Activated T-cell treated with anti-CD3 and anti-CD28 coated beads for 48 hours (primary cell): ENCODE results near the gene FOXL3.
"Not testable (repeated sequence)": the region's sequence is repeated elsewhere in the genome, so short reads cannot be mapped to it uniquely, and the experiment has no call there.

Experiments used
- DNase-seq: peaks from one replicate; pipeline ENCODE4 v3.0.0-alpha.2; 2020; ENCODE audit warnings: low read depth

The FOXL3 gene

GRCh38 chr7:289209-289755 is 688 bp upstream of the FOXL3 start:
- DNase-seq = no peak

DNA sequence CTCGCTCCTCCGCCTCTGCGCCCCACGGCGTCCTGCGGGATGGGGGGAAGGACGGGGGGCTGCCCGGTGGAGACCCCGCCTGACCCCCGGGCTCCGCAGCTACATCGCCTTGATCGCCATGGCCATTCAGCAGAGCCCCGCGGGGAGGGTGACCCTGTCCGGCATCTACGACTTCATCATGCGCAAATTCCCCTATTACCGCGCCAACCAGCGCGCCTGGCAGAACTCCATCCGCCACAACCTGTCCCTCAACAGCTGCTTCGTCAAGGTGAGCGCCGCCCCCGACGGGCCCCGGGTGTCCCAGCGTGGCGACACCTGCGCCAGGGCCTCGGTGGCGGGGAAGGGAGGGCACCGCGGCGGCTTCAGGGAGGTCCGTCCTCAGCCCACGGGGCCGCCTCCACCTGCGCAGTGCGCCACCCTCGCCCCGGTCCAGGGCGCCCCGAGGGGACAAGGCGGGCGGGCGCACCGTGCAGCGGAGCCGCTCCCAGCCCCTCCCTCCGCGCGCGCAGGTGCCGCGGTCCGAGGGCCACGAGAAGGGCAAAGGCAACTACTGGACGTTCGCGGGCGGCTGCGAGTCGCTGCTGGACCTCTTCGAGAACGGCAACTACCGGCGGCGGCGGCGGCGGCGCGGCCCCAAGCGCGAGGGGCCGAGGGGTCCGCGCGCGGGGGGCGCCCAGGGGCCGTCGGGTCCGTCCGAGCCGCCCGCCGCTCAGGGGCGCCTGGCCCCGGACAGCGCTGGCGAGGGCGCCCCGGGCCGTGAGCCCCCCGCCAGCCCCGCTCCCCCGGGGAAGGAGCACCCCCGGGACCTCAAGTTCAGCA is 793 bp downstream of the FOXL3 start:
- DNase-seq = no peak

- DNase-seq = no peak
Observed at GRCh38 chr7:291373-292092, 1.6 kb downstream of the FOXL3 start.

GRCh38 chr7:292226-292625 is 2.3 kb downstream of the FOXL3 start:
- no peak for DNase-seq

DNA sequence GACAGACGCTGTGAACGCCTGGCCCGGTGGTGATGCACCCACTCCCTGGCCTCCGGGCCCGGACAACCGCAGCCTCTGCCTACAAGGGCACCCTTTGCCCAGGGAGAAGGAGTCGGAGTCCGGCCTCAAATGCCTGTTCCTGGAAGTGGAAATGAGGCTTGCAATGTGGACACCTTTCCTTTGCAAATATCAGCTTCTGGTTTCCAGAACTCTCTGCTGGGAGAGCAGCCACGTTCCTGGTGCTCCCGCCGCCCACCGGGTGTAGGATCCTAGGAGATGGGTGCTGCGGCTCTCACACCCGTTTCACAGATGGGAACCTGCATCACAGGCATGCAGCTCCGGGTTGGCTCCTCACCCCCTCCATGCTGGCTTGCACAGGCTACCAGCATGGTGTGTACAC is 2.9 kb downstream of the FOXL3 start:
- DNase-seq = no peak

GRCh38 chr7:293681-294439 is 3.9 kb downstream of the FOXL3 start:
- no peak for DNase-seq

DNA sequence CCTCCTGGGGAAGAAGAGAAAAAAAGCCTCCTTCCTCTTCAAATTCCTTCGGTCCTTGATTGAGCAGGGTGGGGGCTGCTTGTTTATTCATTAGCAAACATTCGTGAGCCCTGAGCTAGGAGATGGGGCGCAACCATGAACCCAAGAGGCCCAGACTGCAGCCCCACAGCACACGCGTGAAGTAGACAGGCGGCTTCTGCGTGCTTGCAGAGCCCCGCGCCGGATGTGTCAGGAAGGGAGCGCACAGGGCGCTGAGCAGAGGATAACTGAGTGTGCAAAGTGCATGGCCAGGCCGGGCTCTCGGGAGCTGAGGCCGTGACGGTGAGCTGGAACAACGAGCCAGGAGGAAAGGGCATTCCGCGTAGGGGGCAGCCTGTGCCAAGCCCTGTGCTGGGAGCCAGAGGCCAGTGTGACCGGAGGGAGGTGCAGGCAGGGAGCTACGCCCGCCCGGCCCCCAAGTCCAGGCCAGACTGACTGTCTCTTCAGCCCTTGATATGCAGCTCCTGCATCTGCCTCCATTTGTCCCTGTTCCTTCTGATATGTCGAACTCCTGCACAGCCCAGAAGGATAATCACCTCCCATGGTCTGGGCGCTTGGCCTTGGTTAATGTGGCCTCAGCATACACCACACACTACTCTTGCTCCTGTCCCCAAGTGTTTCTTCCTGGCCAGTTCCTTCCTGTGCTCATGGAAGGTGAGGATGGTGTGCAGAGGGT is 4.6 kb downstream of the FOXL3 start:
- DNase-seq = no peak

DNA sequence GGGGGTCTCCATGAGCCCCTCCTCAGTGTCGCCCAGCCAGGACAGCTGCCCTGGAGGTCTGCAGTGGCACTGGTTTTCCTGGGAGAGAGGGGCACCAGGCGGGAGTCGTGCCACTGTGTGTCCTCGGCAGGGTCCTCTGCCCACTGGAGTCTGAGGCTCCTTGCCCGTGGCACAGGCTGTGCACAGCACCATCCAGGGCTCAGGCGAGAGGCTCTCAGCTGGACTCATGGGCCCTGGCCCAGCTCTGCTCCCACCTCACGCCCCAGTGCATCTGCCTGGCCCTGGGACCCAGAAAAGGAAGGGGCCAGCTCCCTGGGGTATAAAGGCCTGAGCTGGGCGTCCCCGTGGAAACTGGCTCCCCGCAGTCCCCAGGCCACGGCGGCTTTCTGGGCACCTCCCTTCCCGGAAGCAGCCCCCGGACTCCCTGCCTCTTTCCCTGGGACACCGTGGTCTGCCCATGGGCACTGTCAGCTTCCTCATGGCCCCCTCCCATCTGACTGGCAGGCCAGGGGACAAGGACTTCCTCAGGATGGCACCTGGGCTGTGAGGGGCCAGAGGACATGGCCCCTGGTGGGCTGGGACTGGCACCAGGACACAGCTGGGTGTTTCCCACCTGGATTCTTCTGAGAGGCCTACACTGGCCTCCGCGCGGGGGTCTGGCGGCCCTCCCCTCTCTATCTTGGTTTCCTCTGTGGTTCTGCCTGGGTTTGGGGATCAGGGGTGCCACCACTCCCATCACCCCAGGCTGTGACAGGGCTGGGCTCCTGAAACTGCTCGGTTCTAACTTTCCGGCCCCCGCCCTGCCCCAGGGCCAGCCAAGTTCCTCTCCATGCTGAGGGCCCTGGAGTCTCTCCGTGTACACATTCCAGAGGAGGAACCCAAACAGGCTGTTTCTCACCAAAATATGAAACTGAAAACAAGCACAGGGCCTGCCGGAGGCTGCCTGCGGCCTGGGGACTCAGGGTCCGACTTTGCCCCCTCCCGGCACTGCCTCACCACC is 5.5 kb downstream of the FOXL3 start:
- DNase-seq = no peak

DNA sequence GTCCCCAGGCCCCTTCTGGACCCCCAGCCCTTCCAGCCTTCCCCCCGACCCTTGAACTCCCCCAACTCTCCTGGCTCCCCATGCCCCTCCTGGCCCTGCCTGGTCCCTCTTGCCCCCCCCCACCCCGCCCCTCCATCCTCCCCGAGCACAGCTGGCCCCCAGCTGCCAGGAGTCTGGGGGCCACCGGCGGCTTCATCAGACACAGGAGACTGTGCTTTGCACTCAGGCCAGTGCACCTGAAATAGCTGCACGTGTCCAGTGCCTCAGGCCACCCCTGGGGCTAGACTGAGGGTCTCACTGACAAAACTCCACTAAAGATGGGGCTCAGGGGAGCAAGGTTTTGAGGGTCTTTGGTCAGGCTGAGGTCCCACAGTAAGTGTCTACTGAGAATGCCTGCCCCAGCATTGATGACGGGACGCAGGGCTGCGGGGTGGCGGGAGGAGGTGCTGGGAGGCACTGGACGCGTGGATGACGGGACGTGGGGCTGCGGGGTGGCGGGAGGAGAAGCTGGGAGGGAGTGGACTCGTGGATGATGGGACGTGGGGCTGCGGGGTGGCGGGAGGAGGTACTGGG is 6.5 kb downstream of the FOXL3 start:
- DNase-seq = no peak

DNA sequence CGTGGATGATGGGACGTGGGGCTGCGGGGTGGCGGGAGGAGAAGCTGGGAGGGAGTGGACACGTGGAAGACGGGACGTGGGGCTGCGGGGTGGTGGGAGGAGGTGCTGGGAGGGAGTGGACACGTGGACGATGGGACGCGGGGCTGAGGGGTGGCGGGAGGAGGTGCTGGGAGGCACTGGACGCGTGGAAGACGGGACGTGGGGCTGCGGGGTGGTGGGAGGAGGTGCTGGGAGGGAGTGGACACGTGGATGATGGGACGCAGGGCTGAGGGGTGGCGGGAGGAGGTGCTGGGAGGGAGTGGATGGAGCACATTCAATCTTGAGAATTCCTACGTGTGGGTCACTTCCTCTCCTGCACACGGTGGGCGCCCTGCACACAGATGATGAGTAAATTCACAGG is 7.2 kb downstream of the FOXL3 start:
- DNase-seq = not testable (repeated sequence)

GRCh38 chr7:297611-298374 is 7.8 kb downstream of the FOXL3 start:
- DNase-seq = no peak

- DNase-seq = no peak
Observed at GRCh38 chr7:298375-298702, 8.4 kb downstream of the FOXL3 start.

- no peak for DNase-seq
Observed at GRCh38 chr7:298743-299142, 8.8 kb downstream of the FOXL3 start.

DNA sequence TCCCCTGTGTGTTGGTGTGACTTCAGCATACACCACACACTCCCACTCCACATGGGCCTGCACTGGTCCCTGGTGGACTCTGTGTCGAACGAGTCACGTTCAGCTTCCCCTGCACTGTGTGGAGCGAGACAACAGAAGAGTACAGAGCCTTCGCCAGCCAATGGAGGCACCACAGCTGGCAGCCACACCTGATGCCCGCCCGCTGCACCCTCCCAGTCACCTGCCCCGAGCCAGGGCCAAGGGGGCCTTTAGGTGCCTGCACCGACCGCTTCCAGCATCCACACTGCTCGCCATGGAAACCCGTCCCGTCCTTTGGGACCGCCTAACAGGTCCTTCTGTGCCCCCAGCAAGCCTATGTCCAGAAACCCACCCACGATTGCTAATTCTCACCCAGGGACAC is 9.2 kb downstream of the FOXL3 start:
- no peak for DNase-seq

DNA sequence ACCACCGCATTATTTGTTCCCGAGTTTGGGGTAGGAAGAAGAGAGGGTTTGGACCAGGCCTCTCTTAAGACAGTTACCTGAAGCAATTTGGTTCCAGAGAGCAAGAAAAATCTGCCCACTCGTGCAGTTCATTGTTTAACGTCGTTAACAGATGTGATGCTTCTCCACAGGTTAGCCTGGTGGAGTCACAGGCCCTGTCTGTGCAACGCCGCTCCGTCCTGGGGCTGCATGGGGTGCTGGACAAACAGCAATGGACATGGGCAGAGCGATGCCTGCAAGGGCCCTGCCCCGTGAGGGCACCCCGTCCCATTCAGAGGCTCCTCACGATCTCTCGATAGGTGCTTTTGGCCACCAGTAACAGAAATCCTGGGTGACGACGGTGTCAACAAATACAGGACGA is 9.7 kb downstream of the FOXL3 start:
- no peak for DNase-seq

GRCh38 chr7:300048-300447 is 10.1 kb downstream of the FOXL3 start:
- DNase-seq = no peak

DNA sequence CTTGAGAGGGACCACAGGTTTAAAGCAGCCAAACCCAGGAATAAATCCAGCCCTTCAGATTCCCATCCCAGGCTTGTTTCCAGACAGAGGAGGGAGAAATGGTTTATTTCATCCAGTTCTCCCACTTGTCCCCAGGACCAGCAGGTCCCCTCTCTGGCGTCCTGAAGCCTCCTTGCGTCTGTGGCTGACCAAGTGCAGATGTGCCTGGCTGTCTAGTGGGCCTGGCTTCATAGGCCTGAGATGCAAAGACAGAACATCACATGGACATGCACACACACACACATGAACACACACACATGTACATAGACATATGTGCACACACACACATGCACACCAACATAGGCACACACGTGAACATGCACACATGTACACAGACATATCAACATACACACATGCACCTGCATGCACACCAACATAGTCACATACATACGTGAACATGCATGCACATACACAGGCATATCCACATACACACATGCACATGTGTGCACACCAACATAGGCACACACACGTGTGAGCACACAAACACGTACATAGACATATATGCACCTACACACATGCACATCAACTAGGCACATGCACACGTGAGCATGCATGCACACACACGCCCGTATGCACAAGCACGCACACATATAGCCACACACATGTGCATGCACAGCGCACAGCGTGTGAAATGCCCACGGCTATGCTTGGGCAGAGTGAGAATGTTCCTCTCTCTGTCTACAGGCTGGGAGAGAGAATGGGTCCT is 10.7 kb downstream of the FOXL3 start:
- DNase-seq = no peak

- DNase-seq = no peak
Observed at GRCh38 chr7:301291-302053, 11.5 kb downstream of the FOXL3 start.
